Measurements from ENCODE around the gene FBXL22.
"Not testable (repeated sequence)": the region's sequence is repeated elsewhere in the genome, so short reads cannot be mapped to it uniquely, and the experiment has no call there.

The FBXL22 gene

GRCh38 chr15:63595065-63595464 lies 2.1 kb upstream of the FBXL22 start:
- DNase-seq = no peak

GRCh38 chr15:63595688-63596087 lies 1.5 kb upstream of the FBXL22 start:
- DNase-seq = no peak

GRCh38 chr15:63596676-63597037 lies 530 bp upstream of the FBXL22 start:
- DNase-seq = no peak

GRCh38 chr15:63597821-63598220 lies 634 bp downstream of the FBXL22 start:
- no peak for DNase-seq

GRCh38 chr15:63598473-63599400 lies 1.6 kb downstream of the FBXL22 start:
- no peak for DNase-seq

GRCh38 chr15:63599401-63600000 lies 2.3 kb downstream of the FBXL22 start:
- DNase-seq = no peak

- no peak for DNase-seq
Measured at GRCh38 chr15:63600001-63600615, 2.9 kb downstream of the FBXL22 start.

- peak; percentile 88 for DNase-seq
Measured at GRCh38 chr15:63600616-63601025, 3.4 kb downstream of the FBXL22 start.

GRCh38 chr15:63601026-63601703 lies 4.0 kb downstream of the FBXL22 start:
- no peak for DNase-seq

GRCh38 chr15:63601704-63602185 lies 4.6 kb downstream of the FBXL22 start:
- DNase-seq = no peak

GRCh38 chr15:63602595-63602994 lies 5.4 kb downstream of the FBXL22 start:
- DNase-seq = no peak

GRCh38 chr15:63603516-63603915 lies 6.3 kb downstream of the FBXL22 start:
- DNase-seq = no peak

- DNase-seq = no peak
Measured at GRCh38 chr15:63604281-63604680, 7.1 kb downstream of the FBXL22 start.

GRCh38 chr15:63605036-63605435 lies 7.8 kb downstream of the FBXL22 start:
- DNase-seq = no peak

- no peak for DNase-seq
Measured at GRCh38 chr15:63605816-63606215, 8.6 kb downstream of the FBXL22 start.

GRCh38 chr15:63606308-63606707 lies 9.1 kb downstream of the FBXL22 start:
- DNase-seq = no peak

- DNase-seq = no peak
Measured at GRCh38 chr15:63608989-63609388, 11.8 kb downstream of the FBXL22 start.

GRCh38 chr15:63609448-63609847 lies 12.3 kb downstream of the FBXL22 start:
- no peak for DNase-seq

GRCh38 chr15:63610209-63610841 lies 13.1 kb downstream of the FBXL22 start:
- peak; percentile 60 for DNase-seq

GRCh38 chr15:63611177-63611576 lies 14.0 kb downstream of the FBXL22 start:
- DNase-seq = no peak

GRCh38 chr15:63612300-63612699 lies 15.1 kb downstream of the FBXL22 start:
- DNase-seq = no peak

- DNase-seq = no peak
Measured at GRCh38 chr15:63615935-63616334, 18.7 kb downstream of the FBXL22 start.

- not testable (repeated sequence) for DNase-seq
Measured at GRCh38 chr15:63617147-63617546, 20.0 kb downstream of the FBXL22 start.

Measured in amniotic stem cell (primary cell).